Hindlimb muscle (tissue), 1 donor: Measurements from ENCODE around the gene HES5. TPM values are rescaled to one million over a fixed set of nuclear protein-coding genes. Genes with fewer than 3 reads are reported as not detected.

Experiments used
- DNase-seq: peaks from one replicate; pipeline ENCODE4 v3.0.0-alpha.2; 2013
- polyA plus RNA-seq: library from polyadenylated mRNA; unstranded; fragments of 120-200 nt; gene quantifications from one replicate; pipeline ENCODE4 v1.2.1, GENCODE V29; 2013; ENCODE audit not compliant: insufficient read length

Gene HES5
- polyA plus RNA-seq, 1 donor, result 0.40 TPM

DNA sequence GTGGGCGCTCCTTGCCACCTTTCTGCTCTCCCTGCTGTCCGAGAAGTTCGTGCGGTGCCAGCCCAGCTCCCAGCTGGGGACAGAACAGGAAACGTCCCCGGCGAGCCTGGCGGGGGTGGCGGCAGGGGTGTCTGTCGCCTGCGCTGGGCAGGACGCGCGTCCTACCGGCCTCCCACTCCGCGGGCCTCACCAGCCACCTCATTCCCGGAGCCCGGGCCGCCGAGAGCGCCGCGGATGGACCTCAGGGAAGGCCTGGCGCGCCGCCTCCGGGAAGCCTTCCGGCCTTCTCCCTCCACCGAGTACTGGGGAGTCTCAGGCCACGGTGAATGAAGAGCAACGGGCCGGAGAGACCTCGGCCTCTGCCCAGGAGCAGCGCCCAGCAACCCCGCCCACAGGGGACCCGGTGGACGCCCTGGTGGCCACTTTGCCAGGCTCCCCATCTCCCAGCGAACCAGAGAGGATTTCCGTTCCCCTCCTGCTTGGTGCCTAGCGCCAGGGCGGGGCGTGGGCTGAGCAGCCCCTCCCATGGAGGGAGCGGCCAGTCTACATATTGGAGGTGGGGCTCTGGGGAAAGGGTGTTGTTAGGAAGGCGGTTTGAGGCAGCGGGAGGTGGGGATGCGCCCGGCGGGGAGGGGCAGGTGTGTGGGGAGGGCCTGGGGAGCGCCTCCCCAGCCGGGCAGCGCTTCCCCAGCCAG lies 16.6 kb upstream of the HES5 start:
- DNase-seq, result peak; percentile 80

DNA sequence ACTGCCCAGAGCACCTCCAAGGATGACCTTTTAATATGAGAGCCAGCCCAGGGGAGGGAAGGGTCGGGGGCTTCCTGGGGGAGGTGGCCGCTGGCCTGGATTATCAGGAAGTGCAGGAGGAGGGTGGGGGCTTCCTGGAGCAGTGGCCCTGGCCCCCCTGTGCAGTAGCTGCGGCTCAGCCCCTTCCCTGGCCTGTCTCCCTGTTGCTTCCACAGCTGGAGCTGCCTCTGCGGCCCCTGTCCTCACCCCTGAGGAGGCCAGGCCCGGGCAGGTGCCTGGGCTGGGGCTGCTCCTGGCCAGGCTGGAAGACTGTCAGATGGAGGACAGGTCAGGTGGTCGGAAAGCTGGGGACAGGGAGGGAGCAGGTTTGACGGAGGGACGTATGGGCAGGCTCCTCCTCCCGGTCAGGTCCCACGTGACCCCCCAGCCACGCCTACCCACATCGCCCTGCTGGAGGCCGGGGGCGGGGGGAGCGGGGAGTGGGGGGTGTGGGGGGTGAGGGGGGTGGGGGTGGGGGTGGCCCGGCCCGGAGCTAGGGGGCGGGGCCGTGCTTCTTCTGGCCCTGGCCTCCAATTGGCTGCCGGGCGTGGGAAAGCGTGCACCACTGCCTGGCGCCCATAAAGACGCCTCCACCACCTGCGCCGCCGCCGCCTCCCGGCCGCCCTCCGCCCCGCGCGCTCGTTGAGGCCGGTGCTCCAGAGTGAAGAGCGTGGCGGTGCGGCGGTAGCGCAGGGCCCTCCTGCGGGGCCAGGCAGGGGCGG lies 15.9 kb upstream of the HES5 start:
- DNase-seq, result peak; percentile 74

DNA sequence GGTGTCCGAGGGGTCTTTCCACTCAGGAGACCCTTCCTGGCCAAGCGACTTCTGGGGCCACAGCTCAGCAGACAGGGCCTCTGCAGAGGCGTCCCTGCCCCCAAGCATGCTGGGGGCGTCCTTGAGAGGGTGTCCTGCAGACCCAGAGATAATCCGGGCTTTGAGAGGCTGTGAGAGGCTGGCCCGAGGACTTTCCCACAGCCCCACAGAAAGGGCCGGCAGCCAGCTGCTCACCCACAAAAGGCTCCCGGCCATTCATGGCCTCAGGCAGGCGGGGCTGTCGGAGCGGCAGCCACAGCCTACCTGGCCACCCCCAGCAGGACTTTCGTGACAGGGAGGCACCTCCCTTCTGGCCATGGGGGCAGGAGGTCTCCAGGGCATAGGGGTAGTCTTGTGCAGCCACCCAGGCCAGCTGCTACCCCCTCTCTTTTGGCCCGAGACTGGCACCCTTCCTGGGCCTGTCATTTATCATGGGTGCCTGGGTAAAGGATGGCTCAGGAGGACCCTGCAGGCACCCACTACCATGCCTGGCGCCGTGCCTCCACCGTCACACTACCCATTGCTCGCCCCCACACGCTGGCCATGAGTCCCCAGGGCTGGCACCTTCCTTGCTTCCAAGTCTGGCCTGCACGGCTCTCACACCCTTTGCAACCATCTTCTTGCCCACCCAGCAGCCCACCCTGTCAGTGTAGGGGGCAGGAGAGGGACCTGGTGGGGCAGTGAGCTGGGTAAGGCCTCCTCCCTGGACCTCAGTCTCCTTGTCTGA lies 15.0 kb upstream of the HES5 start:
- no peak for DNase-seq

DNA sequence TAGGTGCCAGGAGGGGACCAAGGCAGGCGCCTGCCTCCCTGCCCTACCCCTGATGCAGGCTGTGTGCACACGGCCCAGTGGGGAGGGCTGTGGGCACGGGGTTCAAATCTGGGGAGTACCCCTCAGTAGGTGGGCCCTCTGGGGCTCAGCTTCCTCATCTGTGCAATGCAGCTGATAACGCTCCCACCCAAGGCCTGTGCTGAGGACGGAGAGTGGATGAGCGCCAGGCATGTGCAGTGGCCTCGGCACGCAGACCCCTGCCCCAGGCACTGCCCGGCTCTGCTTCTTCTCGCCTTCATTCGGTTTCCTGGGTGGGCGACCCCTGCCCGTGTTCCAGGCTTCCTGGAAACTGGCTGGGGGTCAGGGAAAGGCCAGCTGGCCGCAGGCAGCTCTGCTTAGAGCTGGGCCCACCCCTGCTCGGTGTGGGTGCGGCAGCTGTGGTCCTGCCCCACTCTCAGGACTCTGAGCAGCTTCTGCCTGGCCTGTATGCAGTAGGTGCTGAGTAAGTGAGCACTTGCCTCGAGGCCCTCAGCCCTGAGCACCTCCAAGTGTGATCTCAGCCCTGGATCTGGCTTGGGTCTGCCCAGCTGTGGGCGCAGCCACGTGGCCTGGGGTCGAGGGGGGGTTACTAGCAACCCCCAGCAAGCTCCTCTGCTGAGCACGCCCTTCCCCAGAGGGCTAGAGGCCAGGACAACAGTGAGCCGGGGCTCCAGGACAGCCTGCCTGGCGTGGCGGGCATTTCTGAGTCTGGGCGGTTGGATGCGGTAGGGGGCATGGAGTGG lies 14.2 kb upstream of the HES5 start:
- no peak for DNase-seq

DNA sequence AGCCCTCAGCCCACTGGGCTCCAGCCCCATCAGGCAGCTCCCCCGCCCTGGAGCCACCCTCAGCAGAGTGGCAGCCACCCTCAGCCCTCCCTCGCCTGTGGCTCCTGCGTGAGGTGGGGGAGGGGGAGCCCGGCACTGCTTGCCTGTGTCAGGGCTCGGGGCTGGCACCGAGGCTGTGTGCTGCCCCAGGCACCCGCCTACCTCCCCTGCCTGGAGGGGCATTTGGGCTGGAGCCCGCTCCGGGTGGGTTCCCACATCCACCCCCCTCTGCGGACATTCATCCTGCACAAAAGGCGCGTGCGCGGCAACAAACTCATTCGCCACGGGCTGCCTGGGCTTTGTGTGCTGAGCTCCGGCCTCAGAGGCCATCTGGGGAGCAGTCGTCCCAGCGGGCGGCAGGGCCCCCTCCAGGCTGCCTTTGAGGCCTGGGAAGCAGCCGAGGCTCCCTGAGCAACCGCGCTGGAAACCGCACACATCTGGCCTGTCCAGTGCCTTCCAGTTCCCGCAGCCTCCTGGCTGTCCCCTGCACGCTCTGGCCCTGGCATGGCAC lies 13.6 kb upstream of the HES5 start:
- DNase-seq, result no peak

DNA sequence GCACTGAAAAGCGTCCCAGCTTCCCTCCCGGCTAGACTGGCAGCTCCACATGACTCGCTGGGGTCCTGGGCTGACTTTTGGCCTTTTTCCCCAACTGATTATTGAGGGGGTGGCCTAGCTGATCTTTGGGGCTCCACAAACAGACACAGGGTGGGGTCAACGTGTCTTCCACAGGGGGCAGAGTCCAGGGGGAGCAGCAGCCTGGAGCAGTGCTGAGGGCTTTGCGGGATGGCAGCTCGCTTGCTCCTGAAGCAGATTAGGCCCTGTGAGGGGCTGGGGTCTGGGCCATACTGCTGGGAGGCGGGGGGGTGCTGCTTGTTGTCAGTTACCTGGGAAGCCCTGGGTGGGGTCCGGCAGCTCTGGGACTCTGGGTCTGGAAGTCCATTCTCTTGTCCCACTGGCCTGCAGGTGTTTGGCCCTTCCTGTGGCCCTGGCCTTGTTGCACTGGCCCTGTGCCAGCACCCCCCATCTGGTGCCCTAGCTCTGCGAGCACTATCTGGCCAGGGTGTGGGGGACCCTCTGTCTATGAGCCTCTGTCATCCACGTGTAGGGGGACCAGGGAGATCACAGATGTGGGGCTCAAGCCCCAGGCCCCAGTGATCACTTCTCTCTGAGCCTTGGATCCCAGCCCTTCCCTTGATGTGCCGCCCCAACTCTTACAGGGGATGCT lies 12.3 kb upstream of the HES5 start:
- no peak for DNase-seq

DNA sequence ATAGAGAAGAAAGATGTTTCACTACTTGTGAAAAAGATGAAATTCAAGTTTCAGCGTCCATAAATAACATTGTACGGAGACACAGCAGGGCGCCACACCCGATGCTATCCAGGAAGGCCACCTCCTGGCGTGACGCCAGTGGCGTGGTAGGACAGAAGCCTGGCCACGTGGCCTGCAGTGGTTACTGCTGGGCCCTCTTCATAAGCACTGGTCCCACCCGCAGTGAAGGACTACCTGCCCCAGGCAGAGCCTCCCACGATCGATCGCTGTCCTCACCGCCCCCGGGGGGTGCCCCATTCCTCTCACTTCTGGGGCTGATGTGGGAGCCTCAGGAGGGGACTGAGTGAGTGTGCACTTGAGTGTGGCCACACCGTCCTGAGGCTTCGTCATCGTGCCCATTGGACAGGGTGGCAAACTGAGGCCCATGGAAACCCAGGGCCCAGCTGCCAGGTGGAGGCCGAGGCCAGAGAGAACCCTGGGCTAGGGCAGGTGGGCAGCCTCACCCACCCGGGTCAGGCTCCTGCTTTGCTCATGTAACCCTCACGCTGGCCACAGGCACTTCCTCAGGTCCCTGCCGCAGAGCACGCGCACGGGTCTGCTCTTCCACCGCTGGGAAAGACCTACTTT lies 11.7 kb upstream of the HES5 start:
- no peak for DNase-seq

DNA sequence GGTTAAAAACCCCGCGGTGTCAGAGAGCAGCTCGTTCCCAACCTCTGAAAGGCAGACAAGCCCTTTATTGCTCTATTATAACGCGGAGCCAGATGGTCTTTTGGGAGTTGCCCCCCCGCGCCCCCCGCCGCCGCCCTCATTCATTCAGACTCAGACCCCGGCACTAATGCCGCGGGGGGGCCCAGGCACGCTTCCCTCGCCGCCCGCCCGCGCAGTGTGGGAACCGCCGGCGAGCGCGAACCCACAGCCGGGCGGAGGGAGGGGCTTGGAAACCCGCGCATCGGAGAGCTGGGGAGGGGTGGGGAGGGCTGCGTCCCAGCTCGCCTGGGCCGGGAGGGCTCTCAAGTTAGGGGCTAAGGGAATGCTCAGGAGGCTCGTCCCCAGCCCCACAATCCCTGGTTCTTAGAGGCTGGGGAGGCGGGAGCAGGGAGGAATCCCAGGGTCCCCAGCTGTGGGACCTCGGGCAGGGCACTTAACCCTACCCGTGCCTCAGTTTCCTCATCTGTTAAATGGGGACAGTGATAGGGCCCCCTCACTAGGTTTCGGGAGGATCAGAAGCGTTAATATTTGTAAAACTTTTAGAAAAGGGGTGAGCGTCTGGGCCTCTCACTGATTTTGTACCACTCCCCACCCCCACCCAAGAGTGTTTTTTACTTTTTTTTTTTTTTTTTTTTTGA lies 10.9 kb upstream of the HES5 start:
- DNase-seq, result no peak

DNA sequence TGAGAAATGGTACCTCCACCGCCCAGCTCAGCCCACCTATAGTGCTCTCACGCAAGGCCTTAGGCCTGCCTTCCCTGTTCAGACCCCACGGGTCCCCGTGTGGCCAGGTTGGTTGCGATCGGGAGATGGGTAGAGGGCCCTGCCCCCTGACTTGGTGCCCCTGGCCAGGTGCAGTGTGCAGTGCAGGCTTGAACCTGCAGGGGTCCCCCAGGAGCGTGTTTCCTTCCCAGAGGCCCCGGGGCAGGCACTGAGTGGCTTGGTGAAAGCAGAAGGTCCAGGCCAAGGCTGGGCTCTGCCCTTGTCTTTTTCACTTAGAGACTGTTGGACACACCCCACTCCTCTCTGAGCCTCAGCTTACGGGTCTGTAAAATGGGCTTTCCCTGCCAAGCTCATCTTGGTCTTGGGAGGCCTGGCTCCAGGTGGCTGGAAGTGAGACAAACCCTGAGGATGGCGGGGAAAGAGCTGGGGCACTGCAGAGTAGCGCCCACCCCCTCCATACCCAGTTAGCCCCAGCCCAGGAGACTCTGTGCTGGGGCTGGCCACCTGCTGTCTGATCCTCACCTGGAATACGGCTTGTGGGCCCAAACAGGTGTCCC lies 9.3 kb upstream of the HES5 start:
- DNase-seq, result no peak

DNA sequence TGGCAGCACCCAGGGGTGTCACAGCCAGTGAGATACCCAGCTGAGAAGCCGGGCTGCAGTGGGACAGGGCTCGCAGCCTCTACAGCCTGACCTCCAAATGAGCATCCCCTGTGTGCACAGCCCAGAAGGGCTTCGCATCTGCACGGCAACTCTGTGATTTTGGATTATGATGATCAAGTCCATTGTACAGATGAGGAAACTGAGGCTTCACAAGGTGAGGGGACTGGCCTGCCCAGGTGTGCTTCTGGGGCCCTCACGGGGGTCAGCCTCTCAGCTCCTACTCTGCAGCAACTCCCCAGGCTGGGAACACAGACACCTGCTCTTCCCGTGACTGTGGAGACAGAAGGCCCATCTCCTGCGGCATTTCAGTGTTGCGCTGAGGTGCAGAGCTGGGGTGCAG lies 8.8 kb upstream of the HES5 start:
- DNase-seq, result no peak

DNA sequence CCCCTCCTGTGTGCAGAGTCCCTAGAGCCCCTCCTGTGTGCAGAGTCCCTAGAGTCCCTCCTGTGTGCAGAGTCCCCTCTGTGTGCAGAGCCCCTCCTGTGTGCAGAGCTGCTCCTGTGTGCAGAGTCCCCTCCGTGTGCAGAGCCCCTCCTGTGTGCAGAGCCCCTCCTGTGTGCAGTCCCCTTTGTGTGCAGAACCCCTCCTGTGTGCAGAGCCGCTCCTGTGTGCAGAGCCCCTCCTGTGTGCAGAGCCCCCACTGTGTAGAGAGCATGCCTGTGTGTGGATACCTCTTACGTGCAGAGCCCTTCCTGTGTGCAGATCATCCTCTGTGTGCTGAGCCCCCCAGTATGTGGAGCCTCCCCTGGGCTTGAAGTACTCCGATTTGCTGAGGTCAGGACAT lies 8.3 kb upstream of the HES5 start:
- no peak for DNase-seq

DNA sequence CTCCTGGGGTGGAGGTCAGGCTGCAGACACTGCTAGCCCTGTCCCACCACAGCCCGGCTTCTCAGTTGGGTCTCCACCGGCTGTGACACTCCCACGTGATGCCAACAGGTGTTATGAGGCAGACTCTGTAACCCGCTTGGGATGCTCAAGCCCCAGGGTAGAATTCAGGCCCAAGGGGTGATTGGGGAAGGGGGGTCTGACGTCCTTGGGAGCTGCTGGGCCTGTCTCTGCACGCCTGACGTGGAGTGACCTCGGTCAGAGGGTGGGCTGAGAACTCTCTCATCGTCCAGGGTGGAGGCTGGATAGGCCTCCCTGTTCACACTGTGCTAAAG lies 7.7 kb upstream of the HES5 start:
- no peak for DNase-seq

DNA sequence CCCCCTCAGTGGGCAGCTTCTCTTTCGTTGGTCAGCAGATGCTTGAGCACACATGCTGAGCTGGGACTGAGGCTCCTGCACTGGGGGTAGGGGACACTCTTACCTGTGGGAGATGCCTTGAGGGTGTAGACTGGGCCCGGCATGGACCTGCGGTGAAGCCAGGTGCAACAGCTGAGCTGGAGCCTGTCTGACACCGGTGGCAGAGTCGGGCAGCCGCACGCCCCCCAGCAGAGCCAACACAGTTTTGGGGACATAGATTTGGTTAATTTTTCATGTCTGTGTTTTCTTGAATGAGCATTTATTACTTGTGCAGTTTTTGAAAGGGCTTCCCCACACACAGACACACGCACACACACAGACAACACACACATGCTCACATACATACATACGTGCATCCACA lies 5.9 kb upstream of the HES5 start:
- no peak for DNase-seq

DNA sequence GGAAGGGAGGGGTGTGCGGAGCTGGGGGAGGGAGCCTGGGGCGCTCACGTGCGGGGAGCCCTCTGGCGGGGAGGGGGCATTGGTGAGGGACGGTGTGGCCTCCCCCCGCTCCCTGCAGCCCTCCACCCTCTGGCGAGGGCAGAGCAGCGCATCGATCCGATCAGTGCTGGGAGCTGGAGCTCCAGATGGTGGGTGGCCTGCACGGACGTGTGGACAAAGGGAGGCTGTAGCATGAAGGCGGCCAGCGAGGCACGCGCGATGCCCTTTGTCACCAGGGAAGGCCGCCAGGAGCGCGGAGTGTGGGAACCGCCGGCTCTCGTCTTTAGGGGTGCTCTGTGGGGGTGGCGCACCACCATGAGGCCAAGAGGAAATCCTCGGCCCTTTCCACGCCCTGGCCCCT lies 5.4 kb upstream of the HES5 start:
- DNase-seq, result no peak

DNA sequence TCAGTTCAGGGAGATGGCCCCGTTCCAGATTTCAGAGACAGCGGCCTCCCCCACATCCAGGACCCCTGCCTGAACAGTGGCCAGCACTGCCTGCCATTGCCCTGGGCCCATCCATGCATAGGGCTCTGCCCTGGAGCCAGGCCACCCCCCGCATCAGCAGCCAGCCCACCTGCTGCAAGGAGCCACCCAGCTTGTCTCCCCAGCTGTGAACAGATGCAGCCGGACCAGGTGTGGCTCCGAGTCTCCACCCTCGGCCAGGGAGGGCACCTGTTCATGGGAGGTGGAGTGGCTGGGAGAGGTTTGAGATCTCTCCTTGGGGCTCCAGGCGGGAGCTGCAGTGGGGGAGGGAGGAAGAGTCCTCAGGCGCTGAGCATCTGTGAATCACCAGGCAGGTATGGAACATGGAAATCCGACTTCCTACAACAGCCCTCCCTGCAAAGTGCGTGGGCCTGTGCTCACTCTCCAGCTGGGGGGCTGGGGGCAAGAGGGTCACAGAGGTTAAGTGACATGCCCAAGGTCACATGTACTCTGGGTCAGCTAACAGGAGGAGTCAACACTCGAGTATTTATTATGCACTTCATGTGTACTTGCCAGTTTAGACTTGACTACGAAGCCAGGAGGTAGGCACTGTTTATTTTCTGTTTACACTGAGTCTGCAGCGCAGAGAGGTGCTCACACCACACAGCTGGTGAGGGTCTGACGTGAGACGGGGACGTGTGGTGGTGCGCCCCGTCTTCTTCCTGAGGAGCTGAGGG lies 4.8 kb upstream of the HES5 start:
- DNase-seq, result no peak

DNA sequence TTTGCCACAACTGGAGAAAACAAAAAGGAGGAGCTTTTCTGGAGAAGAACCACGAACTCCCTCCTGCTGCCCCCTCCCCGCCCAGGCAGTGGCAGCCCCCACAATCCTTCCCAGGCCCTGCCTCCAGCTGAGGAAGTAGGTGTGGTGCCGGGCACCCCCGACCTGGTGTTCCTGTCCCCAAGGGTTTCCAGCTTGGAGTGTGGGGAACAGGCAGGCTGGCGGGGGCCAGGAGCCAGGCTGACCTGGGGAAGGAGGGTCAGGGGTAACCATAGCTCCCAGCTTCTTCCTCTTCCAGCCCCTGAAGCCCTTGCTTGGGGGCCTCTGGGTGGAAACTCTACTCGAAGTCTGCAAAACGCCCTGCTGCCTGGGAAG lies 4.2 kb upstream of the HES5 start:
- DNase-seq, result no peak

DNA sequence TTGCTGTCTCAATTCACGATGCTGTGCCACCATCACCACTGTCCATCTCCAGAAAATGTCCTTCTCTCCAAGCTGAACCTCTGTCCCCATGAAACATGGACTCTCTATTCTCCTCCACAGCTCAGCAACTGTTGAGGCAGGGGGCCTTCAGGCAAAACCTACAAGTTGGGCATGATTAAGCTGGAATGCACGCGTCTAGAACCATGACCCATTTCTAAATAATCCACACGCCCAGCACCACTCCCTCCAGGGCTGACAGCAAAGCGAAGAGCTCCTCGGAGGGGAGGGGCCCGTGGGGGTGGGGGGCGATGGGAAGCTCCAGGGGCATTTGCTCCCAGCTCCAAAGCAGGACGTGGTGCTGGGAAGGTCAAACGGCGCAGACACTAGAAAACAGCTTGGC lies 3.3 kb upstream of the HES5 start:
- DNase-seq, result no peak

DNA sequence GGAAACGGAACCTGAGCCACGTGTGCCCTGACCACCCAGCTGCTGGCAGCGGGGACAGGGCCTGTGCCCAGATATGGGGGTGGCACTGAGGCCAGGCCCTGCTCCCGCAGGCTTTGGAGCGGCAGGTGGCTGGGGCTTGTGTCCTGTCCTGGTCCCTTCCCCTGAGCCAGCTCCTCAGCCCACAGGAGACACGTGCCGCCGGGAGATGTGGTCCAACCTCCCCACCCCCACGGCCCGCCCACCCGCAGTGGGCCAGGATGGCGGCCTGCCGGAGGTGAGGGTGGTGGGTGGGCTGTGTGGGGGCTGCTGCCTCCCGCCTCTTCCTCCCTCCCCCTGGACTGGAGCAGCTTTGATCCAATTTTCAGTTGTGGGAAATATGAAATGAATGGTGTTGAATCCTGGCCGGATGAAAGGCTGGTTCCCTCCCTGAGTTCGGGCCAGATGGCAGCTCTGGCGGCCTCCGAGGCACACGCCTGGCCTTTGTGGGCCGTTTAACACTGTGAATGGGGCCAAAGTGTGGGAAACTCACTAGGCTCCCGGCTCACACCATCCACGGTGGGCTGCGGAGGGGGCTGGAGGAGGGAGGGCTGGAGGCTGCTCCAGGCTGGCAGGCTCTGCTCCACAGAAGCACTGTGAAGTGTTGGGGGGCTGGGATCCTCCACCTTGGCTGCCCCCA lies 2.6 kb upstream of the HES5 start:
- no peak for DNase-seq
